Panc1 (cell line): ENCODE measurements around the gene PDS5B. TPM values are rescaled to one million over a fixed set of nuclear protein-coding genes. Genes with fewer than 3 reads are reported as not detected.

Experiments used
- ATAC-seq: fragments of 200-7000 bp; cut with Tn5 transposase; 2 replicates; pipeline ENCODE4 v1.9.1; 2020; ENCODE audit warnings: mild to moderate bottlenecking, moderate library complexity
- BruUV-seq: library from RNA; stranded (reverse); fragments of 400-500 nt; replicated peaks from 2 replicates; lab custom pipeline; 2021; lab: Mats Ljungman, UMichigan
- CTCF ChIA-PET: fragments of 300-600 bp; sonication (Branson Sonifier 250); formaldehyde crosslinking; loops from one replicate; lab custom pipeline; 2022; ENCODE audit warnings: antibody characterized with exemption; lab: Charles Lee
- POLR2A ChIA-PET: fragments of 300-600 bp; sonication (Branson Sonifier 250); formaldehyde crosslinking; loops from one replicate; lab custom pipeline; 2022; ENCODE audit warnings: antibody characterized with exemption; lab: Charles Lee
- DNase-seq: peaks from one replicate; pipeline ENCODE4 v3.0.0-alpha.2; 2010; ENCODE audit warnings: low read depth, low spot score
- H3K27ac ChIP-seq: 2 replicates; pipeline ENCODE4 v1.5.1; 2011; ENCODE audit warnings: mild to moderate bottlenecking, low read length, inconsistent platforms
- H3K27me3 ChIP-seq: fragments of 200-500 bp; sonication (Bioruptor generic); 2 replicates; pipeline ENCODE4 v1.6.0; 2014; ENCODE audit warnings: low read length, inconsistent platforms; ENCODE audit not compliant: control insufficient read depth, insufficient read depth
- H3K36me3 ChIP-seq: fragments of 200-500 bp; sonication (Bioruptor generic); 2 replicates; pipeline ENCODE4 v1.5.1; 2014; ENCODE audit warnings: inconsistent platforms, mild to moderate bottlenecking, low read length, moderate library complexity; ENCODE audit not compliant: control insufficient read depth, insufficient read depth
- H3K4me1 ChIP-seq: 2 replicates; pipeline ENCODE4 v1.5.1; 2011; ENCODE audit warnings: inconsistent platforms, mild to moderate bottlenecking, low read length, moderate library complexity; ENCODE audit not compliant: control insufficient read depth, insufficient read depth
- H3K4me3 ChIP-seq, 2 experiments: 2 replicates each; pipeline ENCODE4 v1.5.1; 2011 to 2012; ENCODE audit warnings: low read depth in 2 of 2, low read length in 2 of 2, mild to moderate bottlenecking in 2 of 2, inconsistent platforms in 1 of 2, moderate library complexity in 1 of 2
- H3K9me3 ChIP-seq: fragments of 200-500 bp; sonication (Bioruptor generic); 2 replicates; pipeline ENCODE4 v1.5.1; 2014; ENCODE audit warnings: low read depth, mild to moderate bottlenecking, inconsistent platforms, low read length, moderate library complexity; ENCODE audit not compliant: control insufficient read depth, insufficient read depth
- CTCF ChIP-seq: fragments of 450-650 bp; IDR thresholded peaks from 2 replicates; pipeline ENCODE4 v1.5.1; 2017; ENCODE audit warnings: mild to moderate bottlenecking
- POLR2AphosphoS5 ChIP-seq: IDR thresholded peaks from 2 replicates; pipeline ENCODE4 v1.6.1; 2012; ENCODE audit warnings: mild to moderate bottlenecking, low read depth, low read length, moderate library complexity
- REST ChIP-seq, 2 experiments: IDR thresholded peaks; 2 replicates each; pipeline ENCODE4 v1.6.1; 2011 to 2012; ENCODE audit warnings: low read depth in 2 of 2, control low read depth in 1 of 2, low read length in 1 of 2, mild to moderate bottlenecking in 1 of 2, moderate library complexity in 1 of 2; ENCODE audit not compliant: insufficient read depth in 1 of 2
- SIN3A ChIP-seq: IDR thresholded peaks from 2 replicates; pipeline ENCODE4 v1.6.1; 2012; ENCODE audit warnings: low read depth, mild to moderate bottlenecking, low read length, moderate library complexity, borderline replicate concordance; ENCODE audit not compliant: insufficient read depth
- TCF7L2 ChIP-seq: IDR thresholded peaks from 2 replicates; pipeline ENCODE4 v1.6.1; 2011; ENCODE audit warnings: mild to moderate bottlenecking, low read depth, low read length, inconsistent platforms
- in situ Hi-C: cut with HindIII; loops from 2 replicates; pipeline ENCODE4 v1.10.0; 2016; ENCODE audit warnings: low sequenced_read_pairs, low pct_unique_long_range_greater_than_20kb
- intact Hi-C: fragments of 100-400 bp; cut with micrococcal nuclease; formaldehyde crosslinking; loops from one replicate; pipeline ENCODE4 v1.10.0; 2022; ENCODE audit not compliant: unreplicated experiment
- total RNA-seq: library from RNA; stranded (reverse); gene quantifications from one replicate; pipeline ENCODE4 v1.2.1, GENCODE V29; 2021; ENCODE audit not compliant: unreplicated experiment

PDS5B gene
- total RNA-seq, 1 experiment from 2014 or later = 33.9 TPM

DNA sequence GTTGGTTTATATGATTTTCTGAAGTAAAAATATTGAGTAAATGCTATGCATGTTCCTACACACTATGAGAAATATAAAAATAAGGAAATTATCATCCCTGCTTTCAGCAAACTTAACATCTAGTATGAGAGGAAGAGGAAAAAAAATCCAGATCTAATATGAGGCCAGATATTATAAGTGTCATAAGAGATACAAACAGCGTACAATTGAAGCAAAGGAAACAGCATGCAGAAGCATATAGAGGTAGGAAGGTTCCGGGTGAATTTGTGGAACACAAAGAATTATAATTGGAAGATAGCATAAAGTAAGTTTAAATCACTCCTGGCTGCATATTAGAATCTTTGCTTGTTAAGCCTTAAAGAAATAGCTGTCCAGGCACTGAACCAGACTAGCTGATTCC is 88.3 kb downstream of the PDS5B start:
- Histone ChIP-seq H3K27me3 (no peaks in the 10 kb centered on the region), H3K4me1 (no peaks in the 10 kb centered on the region), H3K9me3 (no peaks in the 10 kb centered on the region), H3K27ac (no peak overlapping the region), H3K4me3 (no peak overlapping the region), H3K36me3 (no peaks in the 10 kb centered on the region; the same call in 1 of the 2 replicates)
- in situ Hi-C loops (no loop called here), intact Hi-C loops (no loop called here)
- no peak for DNase-seq
- CTCF ChIA-PET = no interaction called here
- BruUV-seq = no TSS peak
- no peak for ATAC-seq
- no peak for TF ChIP-seq CTCF
- no peak for TF ChIP-seq SIN3A
- no peak for TF ChIP-seq TCF7L2
- TF ChIP-seq REST (IDR thresholded peaks at IDR 0.05; ENCODE audit: insufficient read depth in 1 of 2, low read depth in 2 of 2, low read length in 1 of 2) = no peak
- no peak for TF ChIP-seq POLR2AphosphoS5
- POLR2A ChIA-PET = no interaction called here

DNA sequence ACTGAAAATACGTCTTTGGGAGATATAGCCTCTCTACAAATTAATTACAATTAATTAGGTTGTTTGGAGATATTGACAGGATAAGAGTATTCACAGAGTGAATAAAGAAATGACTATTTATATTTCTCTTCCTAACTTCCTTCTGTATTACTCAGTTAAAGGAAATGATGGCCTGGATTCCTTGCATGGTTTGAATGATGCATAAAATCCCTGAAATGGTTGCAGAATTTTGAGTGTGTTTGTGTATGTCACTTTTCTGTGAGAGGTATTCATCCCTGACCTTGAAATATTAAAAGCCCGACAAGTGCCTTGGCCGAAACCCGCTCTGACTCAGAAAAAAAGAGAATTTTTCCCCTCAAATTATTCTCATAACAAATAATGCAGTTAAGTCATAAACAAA is 90.0 kb downstream of the PDS5B start:
- no peak overlapping the region for H3K4me3 ChIP-seq
- DNase-seq (no peak), ATAC-seq (no peak)
- in situ Hi-C loops = no loop called here
- no peaks in the 10 kb centered on the region for H3K9me3 ChIP-seq
- no peak overlapping the region for H3K27ac ChIP-seq
- no peaks in the 10 kb centered on the region; the same call in 1 of the 2 replicates for H3K36me3 ChIP-seq
- no peak for TF ChIP-seq POLR2AphosphoS5
- TF ChIP-seq SIN3A = no peak
- no peak for TF ChIP-seq CTCF
- no peak for TF ChIP-seq TCF7L2
- TF ChIP-seq REST (IDR thresholded peaks at IDR 0.05; ENCODE audit: insufficient read depth in 1 of 2, low read depth in 2 of 2, low read length in 1 of 2) = no peak
- H3K27me3 ChIP-seq = no peaks in the 10 kb centered on the region
- no TSS peak for BruUV-seq
- intact Hi-C loops = no loop called here
- ChIA-PET POLR2A (no interaction called here), CTCF (no interaction called here)
- no peaks in the 10 kb centered on the region for H3K4me1 ChIP-seq
